Activated B cell treated with CpG ODN at 0.5 μM for 24 hours (primary cell): ENCODE data around the gene CACNA1E. TPM values are rescaled to one million over a fixed set of nuclear protein-coding genes. Genes with fewer than 3 reads are reported as not detected.

Source experiments
- ATAC-seq: fragments of 200-7000 bp; cut with Tn5 transposase; one replicate; pipeline ENCODE4 v1.10.0; 2021; ENCODE audit warnings: low read depth, mild to moderate bottlenecking, moderate library complexity
- CTCF ChIA-PET: fragments of 350-600 bp; sonication (Branson Sonifier 250); formaldehyde crosslinking; loops from one replicate; lab custom pipeline; 2021; ENCODE audit warnings: antibody characterized with exemption; lab: Charles Lee
- POLR2A ChIA-PET: fragments of 350-600 bp; sonication (Branson Sonifier 250); formaldehyde crosslinking; loops from one replicate; lab custom pipeline; 2021; ENCODE audit warnings: antibody characterized with exemption; lab: Charles Lee
- DNase-seq: peaks from one replicate; pipeline ENCODE4 v3.0.0; 2022
- H3K27ac Mint-ChIP-seq: one replicate; pipeline ENCODE4 v1.8.0; 2020; ENCODE audit warnings: mixed read lengths
- H3K27me3 Mint-ChIP-seq: one replicate; pipeline ENCODE4 v1.8.0; 2021; ENCODE audit warnings: mixed read lengths
- H3K36me3 Mint-ChIP-seq: one replicate; pipeline ENCODE4 v1.8.0; 2021; ENCODE audit warnings: low read depth, mixed read lengths
- H3K4me1 Mint-ChIP-seq: one replicate; pipeline ENCODE4 v1.8.0; 2021; ENCODE audit warnings: mixed read lengths
- H3K4me3 Mint-ChIP-seq: one replicate; pipeline ENCODE4 v1.8.0; 2020; ENCODE audit warnings: mild to moderate bottlenecking, mixed read lengths
- H3K9me3 Mint-ChIP-seq: one replicate; pipeline ENCODE4 v1.8.0; 2020; ENCODE audit warnings: mixed read lengths
- CTCF ChIP-seq: fragments of 200-600 bp; IDR thresholded peaks from one replicate; pipeline ENCODE4 v1.8.0; 2022; ENCODE audit warnings: antibody characterized with exemption, mild to moderate bottlenecking
- intact Hi-C: fragments of 100-400 bp; cut with micrococcal nuclease; formaldehyde crosslinking; loops from one replicate; pipeline ENCODE4 v1.15.1; 2024
- total RNA-seq: library from RNA; stranded (reverse); gene quantifications from 2 replicates; pipeline ENCODE4 v1.2.3, GENCODE V29; 2022

Gene CACNA1E
- total RNA-seq, 1 donor from 2014 or later = 0.91 TPM

GRCh38 chr1:181718034-181718433 lies 234.7 kb downstream of the CACNA1E start:
- no peak for TF ChIP-seq CTCF
- DNase-seq (no peak), ATAC-seq (no peak)
- H3K4me1 Mint-ChIP-seq = no peaks in the 10 kb centered on the region
- H3K27ac Mint-ChIP-seq = no peak overlapping the region
- no peak overlapping the region for H3K4me3 Mint-ChIP-seq
- intact Hi-C loops = no loop called here
- H3K27me3 Mint-ChIP-seq = no peaks in the 10 kb centered on the region
- ChIA-PET POLR2A (no interaction called here), CTCF (no interaction called here)
- H3K9me3 Mint-ChIP-seq = no peaks in the 10 kb centered on the region
- no peaks in the 10 kb centered on the region for H3K36me3 Mint-ChIP-seq

GRCh38 chr1:181726320-181727012 lies 243.1 kb downstream of the CACNA1E start:
- Mint-ChIP-seq H3K4me3 (no peak overlapping the region), H3K4me1 (no peaks in the 10 kb centered on the region), H3K27ac (no peak overlapping the region), H3K9me3 (no peaks in the 10 kb centered on the region), H3K36me3 (no peaks in the 10 kb centered on the region), H3K27me3 (no peaks in the 10 kb centered on the region)
- no peak for TF ChIP-seq CTCF
- ChIA-PET CTCF (no interaction called here), POLR2A (no interaction called here)
- intact Hi-C loops = no loop called here
- ATAC-seq (no peak), DNase-seq (no peak)

GRCh38 chr1:181730606-181731005 lies 247.3 kb downstream of the CACNA1E start:
- H3K4me3 Mint-ChIP-seq = no peak overlapping the region
- no peaks in the 10 kb centered on the region for H3K36me3 Mint-ChIP-seq
- ATAC-seq (no peak), DNase-seq (no peak)
- CTCF ChIA-PET = no interaction called here
- H3K9me3 Mint-ChIP-seq = no peaks in the 10 kb centered on the region
- intact Hi-C loops = no loop called here
- POLR2A ChIA-PET = no interaction called here
- H3K27ac Mint-ChIP-seq = no peak overlapping the region
- TF ChIP-seq CTCF = no peak
- H3K4me1 Mint-ChIP-seq = no peaks in the 10 kb centered on the region
- no peaks in the 10 kb centered on the region for H3K27me3 Mint-ChIP-seq

GRCh38 chr1:181732218-181732990 lies 249.1 kb downstream of the CACNA1E start:
- ChIA-PET CTCF (no interaction called here), POLR2A (no interaction called here)
- Mint-ChIP-seq H3K36me3 (no peaks in the 10 kb centered on the region), H3K4me1 (no peaks in the 10 kb centered on the region), H3K27me3 (no peaks in the 10 kb centered on the region), H3K9me3 (no peaks in the 10 kb centered on the region), H3K4me3 (no peak overlapping the region), H3K27ac (no peak overlapping the region)
- DNase-seq (no peak), ATAC-seq (no peak)
- intact Hi-C loops = no loop called here
- no peak for TF ChIP-seq CTCF

- no peaks in the 10 kb centered on the region for H3K36me3 Mint-ChIP-seq
- no peaks in the 10 kb centered on the region for H3K27me3 Mint-ChIP-seq
- DNase-seq (no peak), ATAC-seq (no peak)
- no peak overlapping the region for H3K27ac Mint-ChIP-seq
- TF ChIP-seq CTCF = no peak
- intact Hi-C loops = no loop called here
- no peaks in the 10 kb centered on the region for H3K9me3 Mint-ChIP-seq
- ChIA-PET POLR2A (no interaction called here), CTCF (no interaction called here)
- H3K4me3 Mint-ChIP-seq = no peak overlapping the region
- H3K4me1 Mint-ChIP-seq = no peaks in the 10 kb centered on the region
These were observed 250.2 kb downstream of the CACNA1E start for GRCh38 chr1:181733486-181733885.
